GM12865 (cell line): ENCODE measurements around the gene HES7.

Source experiments
- DNase-seq: peaks from one replicate; pipeline ENCODE4 v3.0.0; 2010; ENCODE audit warnings: low read depth
- H3K4me3 ChIP-seq: 2 replicates; pipeline ENCODE4 v1.5.1; 2011; ENCODE audit warnings: mild to moderate bottlenecking, low read depth, low read length, control low read depth
- CTCF ChIP-seq: IDR thresholded peaks from 2 replicates; pipeline ENCODE4 v1.5.1; 2011; ENCODE audit warnings: low read length, control low read depth, low read depth, inconsistent platforms; ENCODE audit not compliant: insufficient read depth; ENCODE audit errors: missing control alignments

The HES7 gene

DNA sequence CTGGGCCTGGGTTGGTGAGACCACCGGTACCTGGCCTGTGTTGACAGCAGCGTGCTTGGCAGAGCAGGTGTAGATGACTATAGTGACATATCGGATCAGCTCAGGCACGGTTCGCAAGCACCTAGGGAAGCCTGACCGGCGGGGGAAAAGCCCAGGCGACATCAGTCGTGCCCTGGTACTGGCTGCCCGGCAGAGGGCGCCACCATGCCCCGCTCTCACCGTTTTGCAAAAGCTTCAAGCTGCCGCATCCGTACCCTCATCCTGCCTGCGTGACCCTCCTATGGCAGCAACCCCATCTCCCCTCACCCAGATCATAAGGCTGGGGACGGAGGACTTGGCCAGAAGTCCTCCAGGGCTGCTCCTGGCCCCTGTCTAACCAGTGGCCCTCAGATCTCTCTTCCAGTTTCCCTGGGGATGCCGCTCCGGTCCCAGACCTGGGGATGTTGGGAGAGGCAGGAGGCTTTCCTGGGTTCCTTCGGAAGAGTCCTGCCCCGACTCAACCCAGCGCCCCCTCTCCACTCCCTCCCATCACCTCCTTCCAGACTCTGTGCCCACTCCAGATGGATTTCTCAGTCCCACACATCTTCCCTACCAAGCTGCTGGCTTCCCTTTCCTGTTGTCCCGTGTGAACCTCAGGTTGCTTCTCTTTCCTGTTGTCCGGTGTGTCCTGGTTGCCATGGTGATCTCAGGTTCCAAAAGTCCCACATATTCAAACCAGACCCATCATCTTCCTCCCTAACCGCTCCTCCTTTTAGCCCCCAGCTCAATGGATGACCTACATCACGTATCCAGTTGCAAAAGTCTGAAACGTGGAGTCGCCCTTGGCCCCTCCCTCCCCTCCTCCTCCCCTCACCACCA lies 50.0 kb downstream of the HES7 start:
- no peak overlapping the region for H3K4me3 ChIP-seq
- peak; percentile 86 for DNase-seq
- peak; percentile 95 for TF ChIP-seq CTCF

DNA sequence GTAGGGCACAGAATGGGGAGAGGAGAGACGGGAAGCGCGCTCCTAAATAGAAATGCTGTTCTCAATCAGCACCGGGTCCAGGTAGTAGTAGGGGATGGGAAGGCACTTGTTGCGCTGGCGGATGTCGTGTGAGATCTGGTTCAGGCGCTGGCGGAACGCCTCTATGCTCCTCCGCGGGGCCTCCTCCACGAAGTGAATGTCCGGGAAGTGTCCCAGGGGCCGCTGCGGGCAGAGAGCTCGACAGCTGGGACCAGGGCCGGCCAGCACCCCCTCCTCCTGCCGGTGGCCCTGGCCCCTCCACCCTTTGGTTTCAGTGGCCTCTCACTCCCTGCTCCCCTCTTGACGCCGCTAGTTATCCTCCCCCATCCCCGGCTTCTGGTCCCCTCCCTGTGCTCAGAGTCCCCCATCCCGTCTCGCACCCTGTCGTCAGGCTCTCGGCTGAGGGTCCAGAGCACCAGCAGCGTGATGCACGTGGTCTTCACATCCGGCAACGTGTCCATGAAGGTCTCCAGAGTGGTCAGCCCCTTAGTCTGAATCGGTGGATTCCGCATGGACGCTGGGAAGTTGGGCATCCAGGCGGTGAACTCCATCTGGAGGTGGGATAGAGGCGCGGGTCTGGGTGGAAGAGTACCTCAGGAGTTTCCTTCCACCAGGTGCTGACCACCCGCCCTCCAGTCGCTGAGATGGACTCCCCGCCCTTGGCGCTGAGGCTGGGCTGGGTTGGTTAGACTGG lies 51.0 kb downstream of the HES7 start:
- no peak for DNase-seq
- TF ChIP-seq CTCF, result no peak
- H3K4me3 ChIP-seq, result no peak overlapping the region

- H3K4me3 ChIP-seq, result no peak overlapping the region
- no peak for TF ChIP-seq CTCF
- DNase-seq, result no peak
Observed at GRCh38 chr17:8072341-8072728, 51.6 kb downstream of the HES7 start.

DNA sequence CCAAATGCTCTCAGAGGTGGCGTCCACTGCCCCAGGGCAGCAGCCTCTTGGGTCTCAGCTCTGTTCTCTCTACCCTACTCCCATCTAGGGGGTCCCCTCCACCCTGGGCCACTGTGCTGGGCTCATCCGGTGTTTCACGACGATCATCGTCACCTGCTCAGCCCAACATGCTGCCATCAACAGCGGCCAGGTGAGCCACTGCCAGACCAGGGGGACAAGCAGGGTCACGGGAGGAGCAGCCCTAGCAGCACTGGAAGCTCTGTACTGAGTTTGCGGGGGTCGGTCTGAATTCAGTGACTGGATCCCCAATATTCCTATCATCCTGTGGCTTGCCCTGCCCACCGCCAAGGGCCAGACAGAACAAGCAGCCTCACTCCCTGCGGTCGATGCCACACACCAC lies 52.4 kb downstream of the HES7 start:
- no peak overlapping the region for H3K4me3 ChIP-seq
- TF ChIP-seq CTCF, result no peak
- DNase-seq, result no peak
